Stimulated activated CD4-positive, alpha-beta T cell treated with anti-CD3 and anti-CD28 coated beads, Interleukin-1b, Interleukin-23, amount 100 ng/mL, for 48 hours (primary cell): ENCODE results near the gene KDR.

Experiments used
- DNase-seq: peaks from one replicate; pipeline ENCODE4 v3.0.0-alpha.2; 2020

Gene KDR

GRCh38 chr4:55125087-55125721 lies at the start of gene KDR:
Gene KDR (minus strand): TSS chr4:55125595. CDS start chr4:55125293, 302 bp downstream.
- no peak for DNase-seq

DNA sequence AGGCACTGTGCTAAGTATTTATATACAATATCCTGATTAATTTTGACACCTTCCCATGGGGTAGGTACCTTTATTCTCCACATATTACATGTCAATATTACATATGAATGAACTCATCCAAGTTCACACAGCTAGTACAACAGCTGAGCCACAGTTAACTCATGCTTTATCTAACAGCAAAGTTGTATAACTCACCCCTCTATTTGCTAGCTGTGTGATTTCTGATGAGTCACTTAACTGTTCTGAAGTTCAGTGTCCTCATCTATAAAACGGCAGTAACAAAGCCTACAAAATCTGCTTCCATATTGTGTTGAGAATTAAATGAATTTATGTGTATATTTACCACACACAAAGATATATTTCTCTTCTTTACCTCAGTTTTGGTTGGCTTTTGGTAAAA lies 48.2 kb upstream of the KDR start:
- no peak for DNase-seq

DNA sequence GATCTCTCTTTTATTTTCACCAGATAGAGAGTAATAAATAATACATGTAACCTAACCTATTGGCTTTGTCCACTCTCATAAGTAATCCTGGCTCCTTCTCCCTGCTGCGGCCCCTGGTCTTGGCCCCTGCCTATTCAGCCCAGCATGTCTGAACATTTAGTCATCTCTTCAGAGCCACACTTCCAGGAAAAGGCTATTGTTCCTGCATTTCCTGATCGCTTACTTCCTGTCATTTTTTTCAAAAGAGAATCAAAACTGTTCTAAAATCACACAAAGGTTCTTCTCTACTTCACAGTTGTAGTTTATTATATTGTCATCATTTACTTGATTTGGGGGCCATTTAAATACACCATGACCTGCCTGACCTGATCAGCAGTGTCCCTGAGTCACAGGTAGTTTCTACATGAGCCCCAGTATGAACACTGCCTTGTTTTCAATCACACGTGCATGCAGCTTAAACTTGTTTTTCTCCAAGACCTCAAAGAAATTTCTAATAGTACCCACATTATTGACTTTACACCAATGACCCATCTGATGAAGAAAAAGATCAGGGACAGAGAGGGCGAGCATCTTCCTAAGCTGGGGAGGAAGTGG lies 47.4 kb upstream of the KDR start:
- no peak for DNase-seq

DNA sequence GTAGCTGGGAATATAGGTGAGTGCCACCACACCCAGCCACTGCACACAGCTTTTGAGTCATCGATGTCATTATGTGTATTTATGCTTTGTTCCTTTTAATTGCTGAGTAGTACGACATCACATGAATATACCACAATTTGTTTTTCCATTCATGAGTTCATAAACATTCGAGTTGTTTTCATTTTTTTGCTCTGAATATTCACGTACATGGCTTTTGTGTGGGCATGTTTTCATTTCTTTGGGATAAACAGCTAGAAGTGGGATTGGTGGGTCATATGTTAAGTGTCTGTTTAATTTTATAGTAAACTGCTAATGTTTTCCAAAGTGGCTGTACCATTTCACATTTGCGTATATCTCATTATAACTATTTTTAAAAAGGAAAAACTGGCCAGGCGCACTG lies 45.1 kb upstream of the KDR start:
- no peak for DNase-seq

GRCh38 chr4:55169352-55169961 lies 44.1 kb upstream of the KDR start:
- DNase-seq, result no peak

DNA sequence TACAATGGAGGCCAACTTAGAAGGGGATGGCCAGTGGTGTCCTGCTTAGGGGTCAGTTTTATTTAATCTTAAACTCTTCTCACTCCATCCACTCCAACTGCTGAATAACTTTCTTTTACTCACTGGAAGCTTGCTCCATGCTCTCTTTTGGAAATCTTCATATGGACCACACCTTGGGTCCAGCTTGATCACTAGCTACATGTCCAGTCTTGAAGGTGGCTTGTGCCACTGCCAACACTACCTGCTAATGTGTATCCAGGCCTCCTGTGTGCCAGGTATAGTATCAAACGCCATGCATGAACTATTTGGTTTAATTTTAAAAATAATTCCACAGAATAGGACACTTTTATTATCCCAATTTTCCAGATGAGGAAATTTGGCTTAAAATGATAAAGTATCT lies 37.0 kb upstream of the KDR start:
- DNase-seq, result no peak

DNA sequence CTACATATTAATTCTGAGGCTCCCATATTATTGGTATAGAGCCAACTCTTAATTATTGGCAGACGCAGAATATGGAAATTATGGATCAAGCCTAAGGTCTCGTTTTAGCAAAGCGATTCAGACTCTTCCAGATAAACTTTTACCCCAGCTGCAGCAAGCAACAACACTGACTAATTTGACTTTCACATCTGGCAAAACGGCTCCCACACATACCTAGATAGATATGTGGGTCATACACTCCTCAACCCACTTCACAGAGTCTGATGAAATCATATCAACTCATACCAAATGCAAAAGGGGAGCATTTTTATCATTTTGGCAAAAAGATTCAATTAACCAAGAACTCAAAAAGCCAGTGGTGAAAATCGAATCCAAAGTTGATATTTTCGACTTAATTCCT lies 36.3 kb upstream of the KDR start:
- no peak for DNase-seq

GRCh38 chr4:55159851-55160250 lies 34.5 kb upstream of the KDR start:
- DNase-seq, result no peak

- no peak for DNase-seq
Observed at GRCh38 chr4:55158957-55159356, 33.6 kb upstream of the KDR start.

DNA sequence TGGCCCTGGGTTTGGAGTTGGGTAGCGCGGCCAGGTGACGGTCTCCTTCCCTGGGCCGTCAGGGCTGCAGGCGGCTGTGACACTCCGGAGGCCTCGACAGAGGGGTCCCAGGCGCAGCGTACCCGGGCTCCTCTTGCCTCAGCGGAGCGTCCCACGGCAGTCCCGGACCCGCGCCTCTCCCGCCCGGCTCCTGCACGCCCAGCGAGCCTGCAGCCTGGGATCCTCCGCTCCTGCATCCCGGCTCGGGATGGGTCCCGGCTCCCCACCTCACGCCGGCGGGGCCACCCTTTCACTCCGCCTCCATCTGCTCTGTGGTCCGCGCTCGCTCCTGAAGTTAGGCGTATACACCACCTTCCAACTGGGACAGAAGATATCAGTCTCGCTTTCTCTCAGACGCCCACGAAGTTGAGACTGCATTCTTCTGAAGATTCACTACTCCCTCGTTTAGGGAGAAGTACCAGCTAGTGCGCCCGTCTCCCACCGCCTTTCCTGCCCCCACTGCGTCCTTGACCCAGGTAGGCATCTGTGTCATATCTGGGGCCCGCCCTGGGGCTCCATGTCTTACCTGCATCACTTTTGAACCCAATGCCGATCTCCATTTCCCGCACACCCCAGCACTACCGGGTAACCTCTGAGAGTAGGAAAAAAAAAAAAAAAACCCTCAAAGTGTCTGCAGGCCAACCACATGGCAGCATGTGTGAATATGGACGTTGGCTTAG lies 32.3 kb upstream of the KDR start:
- DNase-seq, result no peak

DNA sequence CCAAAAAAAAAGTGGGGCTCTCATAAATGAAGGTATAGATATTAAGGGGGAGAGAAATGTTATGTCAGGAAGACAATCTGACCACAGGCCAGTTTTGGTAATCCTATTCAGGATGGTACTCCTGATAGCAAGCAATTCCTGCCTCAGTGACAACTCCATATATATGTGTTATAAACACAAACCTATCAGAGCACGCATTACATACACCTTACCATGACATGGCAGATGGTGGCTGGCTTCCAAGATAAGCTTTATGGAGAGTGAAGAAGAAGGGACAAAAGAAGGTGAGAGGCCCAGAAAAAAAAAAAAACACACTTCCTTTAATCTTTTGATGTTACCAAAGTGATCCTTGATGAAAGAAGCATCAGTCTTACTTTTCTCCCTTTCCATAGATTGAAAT lies 29.5 kb upstream of the KDR start:
- DNase-seq, result no peak

DNA sequence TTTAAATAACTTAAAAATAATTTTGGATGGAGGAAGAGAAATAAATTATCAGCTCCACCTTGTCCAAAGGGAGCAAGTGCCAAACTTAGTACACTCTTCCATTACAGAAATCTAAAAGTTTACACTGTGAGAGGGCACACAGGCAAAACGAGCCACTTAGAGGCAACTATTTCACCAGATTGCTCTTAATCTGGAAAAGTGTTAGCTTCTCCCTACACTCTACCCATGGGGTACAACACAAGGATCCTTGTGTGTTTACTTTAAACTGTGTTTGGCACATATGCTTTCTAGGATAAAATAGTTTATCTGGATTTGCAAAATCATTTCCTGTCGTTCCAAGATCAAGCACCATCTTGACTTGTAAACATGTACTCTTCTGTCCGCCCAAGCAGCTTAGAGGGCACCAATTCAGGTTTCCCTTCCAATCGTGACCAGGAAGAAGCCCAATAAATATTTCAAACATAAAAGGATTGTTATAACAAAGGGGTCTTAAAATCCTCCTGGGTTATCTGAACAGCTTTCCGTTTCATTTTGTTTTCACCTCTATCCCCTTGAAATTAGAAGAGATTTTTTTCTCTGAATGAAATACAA lies 29.0 kb upstream of the KDR start:
- no peak for DNase-seq

DNA sequence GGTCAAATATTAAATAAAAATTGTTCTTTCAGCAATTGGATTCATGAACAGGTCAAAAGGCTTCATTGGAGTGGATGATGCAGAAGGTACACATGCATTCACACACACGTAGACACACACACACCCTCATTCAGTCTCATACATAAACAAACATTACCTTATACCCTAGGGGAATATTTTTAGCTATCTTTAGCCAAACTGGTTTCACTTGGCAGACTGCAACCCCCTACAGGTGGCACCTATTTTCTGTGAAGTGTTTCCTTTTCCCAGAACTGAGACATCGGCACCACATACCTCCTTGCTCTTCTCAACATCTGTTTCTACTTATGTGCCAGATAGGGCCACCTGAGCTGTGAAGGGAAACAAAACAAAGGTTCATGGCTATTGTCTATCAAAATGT lies 18.5 kb upstream of the KDR start:
- DNase-seq, result no peak

DNA sequence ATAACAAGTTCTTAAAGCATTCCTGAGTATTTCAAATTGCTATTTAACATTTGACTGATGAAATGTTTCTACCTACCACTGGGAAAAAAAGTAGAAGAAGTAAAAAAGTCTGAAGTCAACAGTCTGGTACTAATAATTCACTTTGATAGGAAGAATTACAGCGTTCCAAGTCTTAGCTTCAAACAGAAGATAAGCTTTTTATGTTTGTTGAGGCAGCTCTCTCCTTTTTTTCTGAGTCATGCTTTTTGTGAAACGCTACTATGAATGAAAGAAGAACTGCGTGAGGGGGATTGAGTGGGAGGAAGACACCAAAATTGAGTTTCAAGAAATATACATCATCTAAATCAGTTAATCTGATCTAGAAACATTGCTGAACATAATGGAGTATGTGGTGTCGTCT lies 13.0 kb upstream of the KDR start:
- DNase-seq, result no peak

- no peak for DNase-seq
Observed at GRCh38 chr4:55136634-55137033, 11.2 kb upstream of the KDR start.

DNA sequence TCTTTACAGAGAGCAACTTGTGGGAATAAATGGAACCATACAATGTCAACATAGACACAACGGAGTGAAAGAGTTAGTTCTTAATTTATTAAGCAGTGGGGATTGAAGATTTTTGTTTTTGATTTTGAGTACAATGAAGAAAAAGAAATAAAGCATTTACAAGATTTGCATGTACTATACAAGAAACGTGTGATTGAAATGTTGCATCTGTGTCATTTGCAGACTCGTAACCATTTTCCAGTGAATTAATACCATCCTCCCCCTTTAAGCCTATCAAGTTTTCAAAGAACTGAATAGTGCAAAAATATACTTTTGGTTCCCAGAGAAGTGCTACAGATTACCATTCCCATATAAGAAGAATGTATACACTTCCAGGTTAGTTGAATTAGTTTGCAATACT lies 8.6 kb upstream of the KDR start:
- DNase-seq, result no peak

- DNase-seq, result no peak
Observed at GRCh38 chr4:55132775-55133174, 7.4 kb upstream of the KDR start.

GRCh38 chr4:55127521-55127920 lies 2.1 kb upstream of the KDR start:
- no peak for DNase-seq

- no peak for DNase-seq
Observed at GRCh38 chr4:55127053-55127452, 1.7 kb upstream of the KDR start.

GRCh38 chr4:55125763-55126541 lies 557 bp upstream of the KDR start:
- no peak for DNase-seq

DNA sequence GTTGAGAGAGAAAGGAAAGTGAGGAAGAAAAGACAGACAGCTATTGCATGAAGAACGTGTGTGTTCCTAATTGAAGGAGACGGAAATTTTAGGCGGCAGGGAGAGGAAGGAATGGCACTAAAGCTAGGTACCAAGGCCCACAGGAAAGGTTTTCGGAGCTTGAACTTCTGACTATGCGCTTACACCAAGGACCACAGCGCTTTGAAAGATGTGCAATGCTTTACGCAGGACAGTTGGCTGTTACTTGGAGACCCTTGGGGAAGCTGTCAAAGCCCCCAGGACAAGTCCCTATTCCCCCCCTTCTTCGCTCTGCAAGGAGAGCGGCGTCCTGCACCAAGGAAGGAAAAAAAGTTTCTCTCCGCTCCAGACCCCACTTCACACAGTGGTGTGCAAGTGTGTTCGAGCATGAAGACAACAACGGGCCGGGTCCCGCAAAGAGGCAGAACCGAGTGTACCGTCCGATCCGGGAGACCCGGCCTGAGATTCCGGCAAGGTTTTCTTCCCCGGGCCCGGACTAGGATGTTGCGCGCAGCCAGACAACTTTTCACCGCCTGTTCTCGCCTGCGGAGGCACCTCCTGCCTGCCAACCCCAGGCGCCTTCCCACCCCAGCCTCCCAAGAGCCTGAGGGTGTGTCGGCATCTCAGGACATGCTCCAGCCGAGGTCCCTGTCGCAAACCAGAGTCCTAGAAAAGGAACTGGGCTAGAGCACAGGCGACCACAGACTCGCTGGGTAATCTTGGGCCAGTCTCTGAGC lies 896 bp downstream of the KDR start:
- DNase-seq, result no peak

GRCh38 chr4:55123791-55124190 lies 1.6 kb downstream of the KDR start:
- no peak for DNase-seq
